GM18867 (cell line): ENCODE data around the gene SERPINA3.
"Not testable (repeated sequence)": the region's sequence is repeated elsewhere in the genome, so short reads cannot be mapped to it uniquely, and the experiment has no call there.

Experiments used
- ATAC-seq: cut with Tn5 transposase; IDR thresholded peaks from one replicate; pipeline ENCODE4 v1.9.1; 2021; ENCODE audit warnings: mild to moderate bottlenecking, moderate library complexity; ENCODE audit not compliant: unreplicated experiment

Gene SERPINA3

GRCh38 chr14:94612174-94612573 lies at the start of gene SERPINA3:
TSS of gene SERPINA3 (plus strand) at chr14:94612391. CDS start at chr14:94614442, 2,051 bp downstream.
- no peak for ATAC-seq

DNA sequence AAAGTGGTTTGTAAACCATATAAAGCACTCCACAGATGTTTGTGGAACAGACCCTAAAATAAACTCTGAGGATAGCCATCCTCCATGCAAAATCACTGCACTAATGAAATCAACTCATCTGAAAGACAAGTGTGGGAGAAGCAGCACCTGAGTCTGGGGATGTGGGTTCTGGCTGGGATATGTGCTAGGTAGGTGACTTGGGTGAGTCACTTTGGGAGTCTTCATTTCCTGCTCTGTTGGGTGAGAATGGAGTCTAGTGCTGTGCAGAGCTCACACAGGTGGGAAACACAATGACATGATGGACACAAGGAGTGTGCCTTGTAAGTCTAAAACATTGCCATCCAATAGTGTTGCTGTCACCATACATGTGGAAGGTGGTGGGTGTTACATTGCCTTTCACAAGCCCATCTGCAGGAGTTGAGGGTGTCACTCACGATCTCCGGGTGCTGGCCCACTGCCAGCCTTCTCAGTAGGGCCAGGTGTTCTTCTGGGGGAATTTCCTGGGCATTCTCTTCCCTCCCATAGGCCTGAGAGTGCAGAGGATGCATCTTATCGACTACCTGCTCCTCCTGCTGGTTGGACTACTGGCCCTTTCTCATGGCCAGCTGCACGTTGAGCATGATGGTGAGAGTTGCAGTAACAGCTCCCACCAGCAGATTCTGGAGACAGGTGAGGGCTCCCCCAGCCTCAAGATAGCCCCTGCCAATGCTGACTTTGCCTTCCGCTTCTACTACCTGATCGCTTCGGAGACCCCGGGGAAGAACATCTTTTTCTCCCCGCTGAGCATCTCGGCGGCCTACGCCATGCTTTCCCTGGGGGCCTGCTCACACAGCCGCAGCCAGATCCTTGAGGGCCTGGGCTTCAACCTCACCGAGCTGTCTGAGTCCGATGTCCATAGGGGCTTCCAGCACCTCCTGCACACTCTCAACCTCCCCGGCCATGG lies 49.0 kb upstream of the SERPINA3 start:
- no peak for ATAC-seq

DNA sequence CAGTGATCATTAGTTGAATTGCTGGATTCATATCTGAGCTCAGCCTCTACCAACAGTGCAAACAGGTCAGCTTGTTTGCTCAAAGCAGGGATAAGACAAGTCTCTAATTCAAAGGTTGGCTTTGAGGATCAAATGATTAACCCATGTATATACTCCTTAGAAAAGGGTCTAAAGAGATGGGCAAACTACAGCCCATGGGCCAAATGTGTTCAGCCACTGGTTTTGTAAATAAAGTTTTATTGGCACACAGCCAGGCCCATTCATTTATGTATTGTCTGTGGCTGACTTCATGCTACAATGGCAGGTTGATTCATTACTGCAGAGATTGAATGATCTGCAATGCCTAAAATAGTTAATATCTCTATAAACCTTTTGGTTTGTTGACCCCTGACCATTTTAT lies 47.8 kb upstream of the SERPINA3 start:
- no peak for ATAC-seq

GRCh38 chr14:94568186-94568585 lies 44.0 kb upstream of the SERPINA3 start:
- no peak for ATAC-seq

DNA sequence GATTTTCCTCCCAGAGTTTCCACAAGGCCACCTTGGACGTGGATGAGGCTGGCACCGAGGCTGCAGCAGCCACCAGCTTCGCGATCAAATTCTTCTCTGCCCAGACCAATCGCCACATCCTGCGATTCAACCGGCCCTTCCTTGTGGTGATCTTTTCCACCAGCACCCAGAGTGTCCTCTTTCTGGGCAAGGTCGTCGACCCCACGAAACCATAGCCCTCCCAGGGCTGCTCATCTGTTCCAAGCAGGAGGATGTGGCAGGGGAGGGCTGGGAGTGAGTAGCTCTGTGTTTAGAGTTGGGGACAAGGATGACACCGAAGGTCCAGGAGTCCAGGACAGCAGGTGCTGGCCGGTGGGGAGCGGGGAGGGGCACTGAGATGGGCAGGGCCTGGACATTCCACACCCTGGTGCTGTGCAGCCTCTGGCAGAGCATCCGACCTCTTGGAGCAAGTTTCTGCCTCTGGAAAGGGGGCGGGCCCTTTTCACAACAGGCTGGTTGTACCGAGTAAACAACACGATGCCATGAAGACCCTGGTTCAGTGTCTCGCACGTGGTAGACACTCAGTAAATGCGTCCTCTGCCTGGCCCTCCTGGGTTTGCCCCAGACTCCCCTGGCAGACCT lies 42.7 kb upstream of the SERPINA3 start:
- no peak for ATAC-seq

GRCh38 chr14:94570002-94570400 lies 42.2 kb upstream of the SERPINA3 start:
- no peak for ATAC-seq

DNA sequence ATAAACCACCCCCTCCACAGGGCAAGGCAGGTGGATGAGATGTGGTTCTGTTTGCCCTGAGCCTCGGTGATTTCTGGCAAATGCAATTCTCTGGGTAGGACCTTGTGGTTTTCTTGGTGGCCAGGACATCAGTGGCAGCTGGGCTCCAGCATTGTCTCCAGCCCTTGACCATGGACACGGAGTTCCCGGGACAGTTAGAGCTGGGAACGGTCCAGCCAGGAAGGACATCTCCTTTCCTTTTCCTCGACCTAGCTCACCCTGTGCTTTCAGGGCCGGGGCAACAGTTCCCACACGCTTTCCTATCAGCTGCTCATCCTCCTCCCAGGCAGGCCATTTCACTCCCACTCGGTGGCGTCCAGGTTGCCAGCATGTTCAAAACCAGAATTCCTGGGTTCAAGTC lies 41.8 kb upstream of the SERPINA3 start:
- ATAC-seq, result no peak

DNA sequence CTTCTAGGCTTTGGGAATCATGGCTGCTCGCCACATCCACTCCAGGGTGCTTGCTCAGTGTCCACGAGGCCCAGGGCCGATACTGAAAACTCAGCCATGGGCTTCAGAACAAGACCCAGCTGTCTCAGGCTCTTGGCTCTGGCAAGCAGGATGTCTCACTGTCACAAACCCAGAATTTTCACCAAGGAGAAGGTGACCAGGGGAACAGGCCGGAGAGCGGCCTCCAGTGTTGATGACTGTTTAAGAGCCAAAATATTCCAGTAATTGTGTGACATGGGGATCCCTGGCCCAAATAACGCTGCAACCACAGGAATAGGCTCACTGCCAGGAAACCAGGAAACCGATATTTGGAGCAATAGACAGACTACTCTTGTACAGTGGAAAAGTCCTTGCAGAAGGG lies 40.8 kb upstream of the SERPINA3 start:
- ATAC-seq, result no peak

DNA sequence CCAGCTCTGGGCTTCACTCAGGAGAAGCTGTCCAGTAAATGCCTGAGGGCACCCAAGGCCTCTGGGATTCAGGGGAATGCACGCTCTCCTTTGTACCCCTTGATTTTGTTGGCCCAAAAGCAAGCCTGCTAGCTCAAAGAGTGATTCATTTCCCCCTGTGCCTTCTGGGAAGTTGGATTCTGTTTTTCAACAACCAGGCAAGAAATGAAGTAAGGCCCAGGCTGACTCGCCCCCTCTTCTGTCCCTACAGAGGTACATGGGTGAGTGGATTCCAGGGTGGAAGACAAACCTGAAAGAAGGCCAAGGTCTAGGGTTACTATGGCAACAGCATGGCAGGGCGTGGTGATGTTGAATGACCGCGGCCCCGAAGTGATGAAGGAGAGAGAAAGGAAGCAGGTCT lies 40.2 kb upstream of the SERPINA3 start:
- no peak for ATAC-seq

DNA sequence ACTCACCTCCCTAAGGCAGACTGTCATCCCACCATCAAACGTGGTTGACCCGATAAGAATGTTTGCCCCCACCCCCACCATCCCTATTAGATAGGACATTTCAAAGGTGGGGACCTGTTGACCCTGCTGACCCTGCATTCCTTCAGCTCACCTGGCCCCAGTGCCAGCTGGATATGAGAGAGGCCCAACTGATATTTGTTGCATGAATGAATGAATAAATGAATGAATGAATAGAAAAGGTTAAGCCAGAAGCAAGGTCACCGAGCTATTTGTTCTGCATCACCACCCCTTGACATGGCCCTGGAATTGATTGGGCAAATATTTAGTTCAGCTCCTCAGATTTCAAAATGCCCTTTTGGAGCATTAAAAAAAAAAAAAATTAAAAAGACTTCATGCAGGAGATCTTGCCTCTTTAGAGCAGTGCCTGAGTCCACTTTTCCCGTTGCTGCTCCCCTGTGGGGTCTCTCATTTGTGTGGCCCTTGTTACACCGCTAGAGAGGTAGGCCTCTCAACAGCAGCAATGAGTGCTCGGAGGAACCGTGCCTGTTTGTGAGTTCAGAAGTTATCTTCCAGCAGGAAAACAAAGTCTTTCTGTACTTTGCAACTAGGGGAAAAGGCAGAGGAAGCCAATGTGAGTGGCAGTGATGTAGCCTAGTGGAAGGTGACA lies 39.4 kb upstream of the SERPINA3 start:
- ATAC-seq, result no peak

DNA sequence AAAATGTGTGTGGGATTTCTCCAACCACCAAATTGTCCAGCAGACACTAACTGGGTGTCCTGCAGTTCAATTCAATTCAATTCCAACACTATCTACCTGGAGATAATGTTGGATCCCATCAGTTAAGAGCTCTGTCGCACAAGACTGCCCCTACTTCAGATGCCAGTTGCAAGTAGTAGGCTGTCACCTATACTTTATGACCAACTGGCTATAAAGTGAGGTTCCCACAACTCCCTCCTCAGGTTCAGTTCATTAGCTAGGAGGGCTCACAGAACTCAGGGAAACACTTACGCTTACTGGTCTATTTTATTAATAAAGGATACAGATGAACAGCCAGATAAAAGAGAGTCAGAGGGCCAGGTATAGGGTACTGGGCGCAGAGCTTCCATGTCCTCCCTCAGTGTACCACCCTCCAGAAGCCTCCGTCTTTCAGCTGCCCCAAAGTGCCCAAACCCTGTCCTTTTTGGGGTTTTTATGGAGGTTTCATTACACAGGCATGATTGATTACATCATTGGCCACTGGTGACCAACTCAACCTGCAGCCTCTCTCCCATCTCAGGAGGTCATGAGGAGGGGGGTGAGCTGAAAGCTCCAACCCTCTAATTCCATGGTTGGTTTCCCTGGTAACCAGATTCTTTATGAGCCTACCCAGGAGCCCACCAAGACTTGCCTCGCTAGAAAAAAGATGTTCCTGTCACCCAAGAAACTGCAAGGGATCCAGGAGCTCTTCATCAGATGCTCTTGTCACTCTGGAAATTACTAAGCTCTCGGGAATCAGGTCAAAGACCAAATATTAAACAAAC lies 38.5 kb upstream of the SERPINA3 start:
- no peak for ATAC-seq

GRCh38 chr14:94574336-94574735 lies 37.9 kb upstream of the SERPINA3 start:
- ATAC-seq, result no peak

GRCh38 chr14:94575730-94576585 lies 36.2 kb upstream of the SERPINA3 start:
- ATAC-seq, result no peak

- ATAC-seq, result not testable (repeated sequence)
These were observed 34.7 kb upstream of the SERPINA3 start for GRCh38 chr14:94577472-94577871.

GRCh38 chr14:94578712-94579111 lies 33.5 kb upstream of the SERPINA3 start:
- ATAC-seq, result no peak

GRCh38 chr14:94581127-94581999 lies 30.8 kb upstream of the SERPINA3 start, which contains the start of gene SERPINA5:
TSS of gene SERPINA5 (plus strand) at chr14:94581426. CDS start at chr14:94587363, 5,937 bp downstream.
- no peak for ATAC-seq

GRCh38 chr14:94582199-94582750 lies 29.9 kb upstream of the SERPINA3 start:
- ATAC-seq, result no peak

DNA sequence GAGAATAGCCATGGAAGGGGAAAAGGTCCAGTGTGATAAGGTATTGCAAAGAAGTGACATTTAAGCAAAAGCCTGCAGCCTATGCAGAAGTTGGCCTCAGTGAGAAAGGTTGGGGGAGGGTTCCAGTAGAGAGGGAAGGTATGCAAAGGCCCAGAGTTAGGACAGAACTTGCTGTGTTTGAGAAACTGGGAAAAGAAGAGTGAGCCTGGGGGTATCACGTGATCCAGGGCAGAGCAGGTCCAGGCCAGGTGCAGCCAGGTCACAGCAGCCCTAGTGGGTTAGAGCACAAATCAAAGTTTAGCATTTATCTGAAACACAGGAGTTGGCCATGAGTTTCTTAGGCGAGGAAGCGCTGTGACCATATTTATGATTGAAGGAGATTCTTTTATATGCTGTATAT lies 29.3 kb upstream of the SERPINA3 start:
- no peak for ATAC-seq

DNA sequence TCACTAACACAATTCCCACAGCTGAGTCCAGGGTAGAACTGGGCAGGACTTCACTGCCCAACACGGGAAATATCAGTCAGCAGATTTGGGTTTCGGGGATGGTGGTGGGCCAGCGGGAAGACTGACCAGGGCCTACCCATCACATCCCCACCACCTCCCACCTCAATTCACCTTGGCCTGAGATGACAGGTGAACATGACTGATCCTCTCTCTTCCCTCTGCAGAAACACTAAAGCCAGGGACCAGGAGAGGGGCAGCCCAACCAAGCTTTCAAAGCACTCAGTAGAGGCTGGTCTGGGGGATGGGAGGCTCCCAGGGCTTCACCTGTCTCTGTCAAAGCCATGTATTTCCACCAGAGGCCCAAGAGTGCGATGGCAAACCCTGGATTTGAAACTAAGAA lies 28.6 kb upstream of the SERPINA3 start:
- no peak for ATAC-seq
